C1 segment of cervical spinal cord (tissue), 14 donors: ENCODE measurements around the gene UNC80.

Source experiments
- DNase-seq, 14 donors: peaks; one replicate each; lab custom pipeline; 2025; lab: John Stamatoyannopoulos, UW

Gene UNC80

DNA sequence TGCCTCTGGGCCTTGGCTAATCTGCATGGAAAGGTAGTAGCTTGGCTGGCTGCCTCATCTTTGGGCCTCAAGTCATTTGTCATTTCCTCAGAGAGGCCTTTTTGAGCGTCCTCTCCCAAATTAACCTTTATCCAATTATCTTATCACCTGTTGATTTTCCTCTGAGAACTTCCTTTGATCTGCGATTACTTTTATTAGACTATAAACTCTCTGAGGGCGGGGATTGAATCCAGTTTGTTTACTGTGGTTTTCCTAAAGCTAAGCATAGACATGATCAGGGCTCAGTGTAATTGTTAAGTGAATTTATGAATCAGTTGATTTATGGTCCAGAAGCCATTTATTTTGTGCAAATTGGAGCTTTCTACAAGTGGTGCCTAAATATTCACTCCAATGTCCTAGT, 238.3 kb downstream of the UNC80 start:
- DNase-seq: no peak

- no peak for DNase-seq
Observed at GRCh38 chr2:210020138-210020537, 248.5 kb downstream of the UNC80 start.

DNA sequence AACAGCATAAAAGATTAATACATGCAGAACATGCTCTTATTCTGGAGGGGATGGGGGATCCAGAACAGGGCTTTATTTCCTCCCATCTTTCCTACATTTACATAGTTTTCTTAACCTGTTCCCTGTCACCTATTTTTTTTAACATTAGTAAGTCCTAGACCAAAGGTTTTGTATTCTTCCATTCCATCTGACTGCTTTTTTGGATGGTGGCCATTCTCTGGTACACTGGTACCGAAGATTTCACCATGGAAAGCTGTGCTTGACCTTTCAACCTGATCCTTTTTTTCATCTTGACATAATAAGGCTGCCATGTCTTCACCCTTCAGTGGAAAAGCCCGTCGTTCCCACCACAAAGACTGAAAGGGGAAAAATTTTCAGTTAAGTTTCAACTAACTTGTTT, 251.2 kb downstream of the UNC80 start:
- no peak for DNase-seq

DNA sequence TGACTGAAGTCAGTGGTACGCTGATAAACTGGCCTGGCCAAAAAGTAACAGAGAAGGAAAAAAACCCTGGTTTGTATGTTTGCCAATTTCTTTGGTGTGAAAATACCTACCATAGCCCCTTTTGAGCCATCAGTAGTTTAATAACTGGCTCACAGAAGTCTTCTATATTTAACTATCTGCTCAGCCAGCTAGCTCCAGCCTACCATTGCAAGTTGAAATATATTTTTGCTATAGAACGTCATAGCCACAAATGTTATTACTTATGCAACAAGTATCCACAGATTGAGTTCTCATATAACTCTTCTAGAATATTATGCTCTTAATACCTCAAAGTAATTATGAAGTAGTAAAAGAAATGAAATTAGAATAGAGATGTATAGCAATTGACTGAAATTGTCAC, 256.0 kb downstream of the UNC80 start:
- no peak for DNase-seq

- DNase-seq: no peak
Observed at GRCh38 chr2:210028178-210028577, 256.5 kb downstream of the UNC80 start.

DNA sequence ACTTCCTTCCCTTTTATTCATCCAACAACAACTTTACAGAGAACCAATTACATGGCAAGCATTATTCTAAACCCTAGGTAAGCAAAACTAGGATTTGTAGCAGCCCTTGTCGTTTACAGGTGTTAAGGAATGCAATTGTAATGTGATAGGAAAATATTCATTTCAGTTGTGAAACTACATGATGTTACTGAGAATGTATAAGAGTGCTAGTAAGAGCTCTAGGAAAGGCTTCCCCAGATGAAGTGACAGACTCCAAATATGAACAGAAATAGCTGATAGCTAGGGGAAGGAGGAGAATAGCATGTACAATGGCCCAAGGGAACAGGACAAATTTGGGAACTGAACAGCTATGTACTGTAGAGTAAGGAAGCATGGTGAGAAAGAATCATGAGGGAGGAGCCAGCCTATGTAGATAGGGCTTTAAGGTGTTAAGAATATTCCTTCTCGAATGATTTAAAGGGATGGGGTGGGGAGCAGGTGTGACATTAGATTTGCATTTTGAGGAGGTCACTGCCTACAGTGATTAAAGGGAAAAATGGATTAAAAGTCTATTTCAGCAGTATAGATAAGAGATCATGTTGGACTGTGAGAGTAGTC, 262.6 kb downstream of the UNC80 start:
- DNase-seq: no peak

GRCh38 chr2:210035679-210036078, 264.0 kb downstream of the UNC80 start:
- DNase-seq: no peak

- no peak for DNase-seq
Observed at GRCh38 chr2:210038078-210038477, 266.4 kb downstream of the UNC80 start.

DNA sequence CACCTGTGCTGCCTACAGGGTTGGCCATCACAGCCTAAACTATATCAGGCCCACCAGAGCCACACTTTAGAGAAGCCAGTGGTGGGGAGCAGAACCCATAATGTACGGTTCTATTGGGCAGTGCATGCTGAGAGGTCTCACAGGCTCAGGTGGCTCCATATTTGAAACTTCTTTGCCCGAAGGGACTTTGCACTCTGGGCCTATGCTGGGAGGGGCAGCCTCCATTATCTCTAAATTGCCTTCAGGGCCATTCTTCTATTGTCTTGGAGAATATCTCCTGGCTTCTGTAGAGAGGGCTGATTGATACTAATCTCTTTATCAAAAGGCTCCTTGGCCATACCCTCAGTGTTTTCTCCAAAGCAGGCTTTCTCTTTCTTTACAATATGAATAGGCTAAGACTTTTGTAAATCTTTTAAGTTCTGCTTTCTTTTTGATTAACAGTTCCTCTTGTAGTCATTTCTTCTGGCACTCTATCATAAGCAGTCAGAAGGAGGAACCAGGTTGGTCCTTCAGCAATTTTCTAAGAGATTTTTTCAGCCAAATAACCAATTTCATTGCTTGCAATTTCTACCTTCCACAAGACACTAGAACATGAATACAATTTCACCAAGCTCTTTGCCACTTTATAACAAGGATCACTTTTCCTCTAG, 275.3 kb downstream of the UNC80 start:
- DNase-seq: no peak
